Activated CD8-positive, alpha-beta memory T cell treated with anti-CD3 and anti-CD28 coated beads for 24 hours (primary cell): Measurements from ENCODE around the gene SDK1.
A peak's percentile ranks its signal among the peaks of the same experiment; 100 is the strongest.
"Not testable (repeated sequence)": the region's sequence is repeated elsewhere in the genome, so short reads cannot be mapped to it uniquely, and the experiment has no call there.

Source experiments
- DNase-seq: peaks from one replicate; pipeline ENCODE4 v3.0.0-alpha.2; 2020

Gene SDK1

GRCh38 chr7:4241791-4242190, 940.7 kb downstream of the SDK1 start:
- DNase-seq: no peak

GRCh38 chr7:4242706-4243105, 941.7 kb downstream of the SDK1 start:
- DNase-seq: no peak

GRCh38 chr7:4244041-4244440, 943.0 kb downstream of the SDK1 start:
- no peak for DNase-seq

GRCh38 chr7:4244635-4245034, 943.6 kb downstream of the SDK1 start:
- DNase-seq: no peak

- no peak for DNase-seq
Observed at GRCh38 chr7:4245135-4245865, 944.2 kb downstream of the SDK1 start.

GRCh38 chr7:4245866-4246470, 944.9 kb downstream of the SDK1 start:
- no peak for DNase-seq

GRCh38 chr7:4246536-4246935, 945.5 kb downstream of the SDK1 start:
- DNase-seq: no peak

GRCh38 chr7:4247106-4247876, 946.2 kb downstream of the SDK1 start:
- no peak for DNase-seq

- DNase-seq: no peak
Observed at GRCh38 chr7:4248295-4248694, 947.2 kb downstream of the SDK1 start.

- DNase-seq: no peak
Observed at GRCh38 chr7:4249241-4249640, 948.2 kb downstream of the SDK1 start.

GRCh38 chr7:4255336-4255735, 954.3 kb downstream of the SDK1 start:
- DNase-seq: no peak

GRCh38 chr7:4256286-4256685, 955.2 kb downstream of the SDK1 start:
- DNase-seq: no peak

GRCh38 chr7:4257146-4258111, 956.4 kb downstream of the SDK1 start:
- DNase-seq: no peak

GRCh38 chr7:4260116-4260515, 959.1 kb downstream of the SDK1 start:
- not testable (repeated sequence) for DNase-seq

GRCh38 chr7:4260867-4261600, 960.0 kb downstream of the SDK1 start:
- DNase-seq: no peak

GRCh38 chr7:4261601-4261960, 960.5 kb downstream of the SDK1 start:
- DNase-seq: no peak

GRCh38 chr7:4264206-4264605, 963.2 kb downstream of the SDK1 start:
- DNase-seq: not testable (repeated sequence)

- peak; percentile 33 for DNase-seq
Observed at GRCh38 chr7:4265066-4265465, 964.0 kb downstream of the SDK1 start.

- DNase-seq: peak; percentile 19
Observed at GRCh38 chr7:4265676-4266075, 964.6 kb downstream of the SDK1 start.

GRCh38 chr7:4266270-4267040, 965.4 kb downstream of the SDK1 start:
- peak; percentile 9 for DNase-seq

- peak; percentile 21 for DNase-seq
Observed at GRCh38 chr7:4267341-4268039, 966.4 kb downstream of the SDK1 start.
